Measurements from ENCODE around the gene NPTXR. TPM values are rescaled to one million over a fixed set of nuclear protein-coding genes. Genes with fewer than 3 reads are reported as not detected.
A peak's percentile ranks its signal among the peaks of the same experiment; 100 is the strongest.

NPTXR gene
- total RNA-seq, 6 experiments from 2014 or later = 1.4 to 5.4 (median 1.6) TPM

- no peak for TF ChIP-seq CTCF (IDR thresholded peaks at IDR 0.05)
- DNase-seq = no peak
- peak overlapping the region; percentile 68 for H3K27ac Mint-ChIP-seq
Observed at GRCh38 chr22:38871360-38872171, 27.7 kb upstream of the NPTXR start.

GRCh38 chr22:38870791-38871359 is 27.0 kb upstream of the NPTXR start:
- peaks cover 35% of the 10 kb centered on the region for H3K4me1 Mint-ChIP-seq (ENCODE audit: low read depth)
- H3K27ac Mint-ChIP-seq = peak overlapping the region; percentile 68
- peaks cover 22% of the 10 kb centered on the region for H3K27me3 Mint-ChIP-seq (ENCODE audit: insufficient read depth)
- H3K36me3 Mint-ChIP-seq (ENCODE audit: low read depth) = no peaks in the 10 kb centered on the region; the same call in 1 of the 2 replicates
- TF ChIP-seq CTCF (IDR thresholded peaks at IDR 0.05) = no peak
- H3K4me3 Mint-ChIP-seq = peak overlapping the region; percentile 92
- H3K9me3 Mint-ChIP-seq = no peaks in the 10 kb centered on the region
- DNase-seq = no peak

More at GRCh38 chr22:38871360-38872171, 27.7 kb upstream of the NPTXR start:
- Mint-ChIP-seq H3K4me1 (ENCODE audit: low read depth) (peaks cover 35% of the 10 kb centered on the region), H3K9me3 (no peaks in the 10 kb centered on the region), H3K36me3 (ENCODE audit: low read depth) (no peaks in the 10 kb centered on the region; the same call in 1 of the 2 replicates), H3K4me3 (peak overlapping the region; percentile 93), H3K27me3 (ENCODE audit: insufficient read depth) (peaks cover 25% of the 10 kb centered on the region)

- TF ChIP-seq CTCF (IDR thresholded peaks at IDR 0.05) = peak; percentile 96
- H3K4me3 Mint-ChIP-seq = peak overlapping the region; percentile 92
- DNase-seq = peak; percentile 73
- H3K36me3 Mint-ChIP-seq (ENCODE audit: low read depth) = no peaks in the 10 kb centered on the region; the same call in 1 of the 2 replicates
- H3K9me3 Mint-ChIP-seq = no peaks in the 10 kb centered on the region
- peaks cover 35% of the 10 kb centered on the region for H3K4me1 Mint-ChIP-seq (ENCODE audit: low read depth)
- H3K27me3 Mint-ChIP-seq (ENCODE audit: insufficient read depth) = peaks cover 21% of the 10 kb centered on the region
- H3K27ac Mint-ChIP-seq = peak overlapping the region; percentile 68
Observed at GRCh38 chr22:38870312-38870741, 26.5 kb upstream of the NPTXR start.

GRCh38 chr22:38869663-38870062 is 25.8 kb upstream of the NPTXR start:
- Mint-ChIP-seq H3K36me3 (ENCODE audit: low read depth) (no peaks in the 10 kb centered on the region; the same call in 1 of the 2 replicates), H3K4me1 (ENCODE audit: low read depth) (peaks cover 35% of the 10 kb centered on the region), H3K27ac (no peak overlapping the region), H3K9me3 (no peaks in the 10 kb centered on the region), H3K27me3 (ENCODE audit: insufficient read depth) (peaks cover 14% of the 10 kb centered on the region; the same call in 1 of the 2 replicates), H3K4me3 (no peak overlapping the region)
- TF ChIP-seq CTCF (IDR thresholded peaks at IDR 0.05) = no peak
- no peak for DNase-seq

DNA sequence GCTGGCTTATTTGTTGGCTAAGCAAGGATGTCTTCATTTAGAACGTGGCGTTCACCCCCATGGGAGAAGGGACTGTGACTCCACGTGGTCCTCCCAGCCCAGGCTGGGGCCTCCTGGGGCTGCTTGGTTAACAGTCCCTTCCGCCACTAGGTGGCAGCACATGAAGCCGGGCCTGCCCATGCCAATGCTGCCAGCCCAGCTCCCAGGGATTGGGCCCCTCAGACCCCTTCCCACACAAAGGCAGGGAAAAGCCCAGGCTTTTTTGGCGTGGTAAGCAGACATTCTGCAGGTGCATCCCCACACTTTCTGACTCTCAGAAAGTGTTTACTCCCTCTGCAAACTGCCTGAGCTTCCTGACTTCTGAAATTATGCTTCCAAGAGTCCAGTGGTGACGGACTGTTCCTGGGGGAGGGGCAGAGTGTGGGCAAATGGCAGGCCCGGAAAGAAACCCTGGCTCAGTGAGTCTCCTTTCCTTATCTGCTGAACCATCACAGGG is 25.1 kb upstream of the NPTXR start:
- peaks cover 7% of the 10 kb centered on the region for H3K27me3 Mint-ChIP-seq (ENCODE audit: insufficient read depth)
- H3K36me3 Mint-ChIP-seq (ENCODE audit: low read depth) = no peaks in the 10 kb centered on the region; the same call in 1 of the 2 replicates
- H3K4me1 Mint-ChIP-seq (ENCODE audit: low read depth) = peaks cover 35% of the 10 kb centered on the region
- DNase-seq = peak; percentile 57
- TF ChIP-seq CTCF (IDR thresholded peaks at IDR 0.05) = peak; percentile 97
- no peaks in the 10 kb centered on the region for H3K9me3 Mint-ChIP-seq
- 0 out of 2 replicates have a peak overlapping the region, but pooled peaks have one; percentile 8 for H3K27ac Mint-ChIP-seq
- no peak overlapping the region for H3K4me3 Mint-ChIP-seq
